Ovary (tissue), 3 donors: ENCODE results near the gene RUNX2.

Experiments used
- CTCF ChIP-seq, 3 donors: fragments of 450-650 bp in 2 of 3; fragments of 200-600 bp in 1 of 3; IDR thresholded peaks; one replicate each; pipeline versions ENCODE4 v1.5.1 to v1.8.0; 2016 to 2022; ENCODE audit warnings: antibody characterized with exemption in 3 of 3, mild to moderate bottlenecking in 1 of 3
- EP300 ChIP-seq: sonication (generic); formaldehyde crosslinking; IDR thresholded peaks from one replicate; pipeline ENCODE4 v1.6.1; 2017; ENCODE audit warnings: antibody characterized with exemption
- POLR2A ChIP-seq: fragments of 450-650 bp; IDR thresholded peaks from one replicate; pipeline ENCODE4 v1.6.1; 2017; ENCODE audit warnings: antibody characterized with exemption, mild to moderate bottlenecking, moderate library complexity
- donor health status: DM: no; HTN: no; CAD: no.

DNA sequence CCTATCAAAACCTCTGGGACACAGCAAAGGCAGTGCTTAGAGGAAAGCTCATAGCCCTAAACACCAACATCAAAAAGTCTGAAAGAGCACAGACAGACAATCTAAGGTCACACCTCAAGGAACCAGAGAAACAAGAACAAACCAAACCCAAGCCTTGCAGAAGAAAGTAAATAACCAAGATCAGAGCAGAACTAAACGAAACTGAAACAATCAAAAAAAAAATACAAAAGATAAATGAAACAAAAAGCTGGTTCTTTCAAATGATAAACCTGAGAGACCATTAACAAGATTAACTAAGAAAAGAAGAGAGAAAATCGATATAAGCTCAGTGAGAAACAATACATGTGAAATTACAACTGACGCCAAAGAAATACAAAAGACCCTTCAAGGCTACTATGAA is 34.8 kb upstream of the RUNX2 start:
- TF ChIP-seq CTCF (IDR thresholded peaks at IDR 0.05), result no peak
- TF ChIP-seq POLR2A, result no peak
- no peak for TF ChIP-seq EP300
